Neural progenitor cell (in vitro differentiated cells): ENCODE results near the gene BSDC1.

Source experiments
- CTCF ChIP-seq: fragments of 200-600 bp; sonication (generic); IDR thresholded peaks from 2 replicates; pipeline ENCODE4 v1.5.1; 2017; ENCODE audit warnings: antibody characterized with exemption, mild to moderate bottlenecking
- EZH2phosphoT487 ChIP-seq: fragments of 200-600 bp; sonication (generic); IDR thresholded peaks from 2 replicates; pipeline ENCODE4 v1.6.1; 2017; ENCODE audit warnings: antibody characterized with exemption

DNA sequence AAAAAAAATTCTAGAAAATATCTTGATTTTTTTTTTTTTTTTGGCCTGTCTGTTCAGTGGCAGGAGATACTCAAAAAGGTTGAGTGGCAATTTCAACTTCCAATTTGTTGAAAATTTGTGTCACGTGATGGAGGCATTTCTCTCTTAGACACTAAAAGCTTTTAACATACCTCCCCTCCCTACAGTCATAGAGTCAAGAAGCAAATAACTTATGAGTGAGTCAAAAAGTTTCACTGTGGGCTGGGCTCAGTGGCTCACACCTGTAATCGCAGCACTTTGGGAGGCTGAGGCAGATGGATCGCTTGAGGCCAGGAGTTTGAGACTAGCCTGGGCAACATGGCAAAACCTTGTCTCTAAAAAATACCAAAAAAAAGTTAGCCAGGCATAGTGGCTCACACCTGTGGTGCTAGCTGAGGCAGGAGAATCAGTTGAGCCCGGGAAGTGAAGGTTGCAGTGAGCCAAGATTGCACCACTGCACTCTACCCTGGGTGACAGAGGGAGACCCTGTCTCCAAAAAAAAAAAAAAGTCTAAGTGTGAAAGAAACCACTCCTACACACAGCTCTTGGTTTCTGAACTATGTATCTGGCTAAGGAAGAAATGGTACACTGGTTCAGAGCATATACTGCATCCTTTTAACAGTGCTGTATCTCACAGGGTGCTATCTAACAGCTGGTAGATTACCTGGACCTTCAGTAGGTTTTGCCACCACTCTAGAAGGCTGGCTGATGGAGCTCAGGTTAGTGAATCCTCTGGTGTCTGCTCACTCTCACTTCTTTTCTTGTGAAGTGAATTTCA lies 11.6 kb upstream of the BSDC1 start:
- TF ChIP-seq EZH2phosphoT487 (no peak), CTCF (no peak)
